T-cell (primary cell): Measurements from ENCODE around the gene RFNG. TPM values are rescaled to one million over a fixed set of nuclear protein-coding genes. Genes with fewer than 3 reads are reported as not detected.

Experiments used
- ATAC-seq, 4 experiments: fragments of 200-7000 bp in 3 of 4; fragments of 150-1000 bp in 1 of 4; cut with Tn5 transposase; replicated peaks in 1 of 4; 1 replicate in 3 of 4; 2 replicates in 1 of 4; pipeline ENCODE4 v1.10.0; 2021; ENCODE audit warnings: moderate library complexity in 3 of 4, mild to moderate bottlenecking in 2 of 4, moderate number of reproducible peaks in 1 of 4
- CTCF ChIA-PET, 2 donors: fragments of 300-600 bp; sonication (Branson Sonifier 250); formaldehyde crosslinking; loops; one replicate each; lab custom pipeline; 2022; ENCODE audit warnings: antibody characterized with exemption in 2 of 2; lab: Charles Lee
- POLR2A ChIA-PET, 2 donors: fragments of 300-600 bp; sonication (Branson Sonifier 250); formaldehyde crosslinking; loops; one replicate each; lab custom pipeline; 2022; ENCODE audit warnings: antibody characterized with exemption in 2 of 2; lab: Charles Lee
- DNase-seq, 35 experiments: peaks; one replicate each; pipeline versions ENCODE4 v3.0.0 to v3.0.0-alpha.2; 2013 to 2023
- H3K27ac ChIP-seq: one replicate; pipeline ENCODE4 v1.5.1; 2013; ENCODE audit warnings: low read length
- H3K27me3 ChIP-seq, 2 experiments: replicated peaks in 1 of 2; 1 replicate in 1 of 2; 2 replicates in 1 of 2; pipeline versions ENCODE4 v1.6.1 to v1.7.0; 2013; ENCODE audit warnings: low read length in 1 of 2, mixed read lengths in 1 of 2; ENCODE audit not compliant: control insufficient read depth in 2 of 2, insufficient read depth in 2 of 2; ENCODE audit errors: extremely low read depth in 1 of 2
- H3K36me3 ChIP-seq, 2 donors: 1 replicate in 1 of 2; 2 replicates in 1 of 2; pipeline versions ENCODE4 v1.6.1 to v1.7.0; 2013; ENCODE audit warnings: low read length in 1 of 2; ENCODE audit not compliant: control insufficient read depth in 2 of 2, insufficient read depth in 1 of 2; ENCODE audit errors: extremely low read depth in 1 of 2
- H3K4me1 ChIP-seq, 2 experiments: 1 replicate in 1 of 2; 2 replicates in 1 of 2; pipeline versions ENCODE4 v1.6.1 to v1.7.0; 2013; ENCODE audit warnings: low read length in 2 of 2, mixed read lengths in 1 of 2; ENCODE audit not compliant: insufficient read depth in 2 of 2, control insufficient read depth in 1 of 2; ENCODE audit errors: extremely low read depth in 1 of 2
- H3K4me3 ChIP-seq, 2 donors: 1 replicate in 1 of 2; 2 replicates in 1 of 2; pipeline versions ENCODE4 v1.5.1 to v1.7.0; 2013; ENCODE audit warnings: mild to moderate bottlenecking in 2 of 2, low read length in 1 of 2, moderate library complexity in 1 of 2; ENCODE audit not compliant: control insufficient read depth in 1 of 2; ENCODE audit errors: extremely low read depth in 1 of 2
- H3K9me3 ChIP-seq: 2 replicates; pipeline ENCODE4 v1.7.0; 2013
- H3K27ac Mint-ChIP-seq, 2 donors: one replicate each; pipeline ENCODE4 v1.8.0; 2020 to 2021; ENCODE audit warnings: mild to moderate bottlenecking in 2 of 2, mixed read lengths in 2 of 2
- H3K27me3 Mint-ChIP-seq, 2 donors: one replicate each; pipeline ENCODE4 v1.8.0; 2021 to 2022; ENCODE audit warnings: mixed read lengths in 2 of 2
- H3K36me3 Mint-ChIP-seq: one replicate; pipeline ENCODE4 v1.8.0; 2021; ENCODE audit warnings: mixed read lengths
- H3K4me1 Mint-ChIP-seq, 3 donors: one replicate each; pipeline ENCODE4 v1.8.0; 2020 to 2022; ENCODE audit warnings: mixed read lengths in 3 of 3, mild to moderate bottlenecking in 1 of 3
- H3K4me3 Mint-ChIP-seq, 3 donors: one replicate each; pipeline ENCODE4 v1.8.0; 2020 to 2022; ENCODE audit warnings: mild to moderate bottlenecking in 3 of 3, mixed read lengths in 3 of 3, moderate library complexity in 3 of 3
- H3K9me3 Mint-ChIP-seq, 3 donors: one replicate each; pipeline ENCODE4 v1.8.0; 2020 to 2022; ENCODE audit warnings: mixed read lengths in 3 of 3
- WGBS: methylation state at CpG from one replicate; pipeline ENCODE4 v1.1.5; 2013; ENCODE audit warnings: missing lambda C conversion rate; ENCODE audit not compliant: insufficient coverage; 5-methylcytosine and 5-hydroxymethylcytosine counted together
- total RNA-seq, 35 experiments: library from RNA in 6 of 35; stranded (reverse) in 6 of 35; fragments of 120-200 nt in 1 of 35; gene quantifications; one replicate each; pipeline versions ENCODE4 v1.2.1 to v1.2.4 and lab custom pipeline; 2013 to 2026

RFNG gene
- total RNA-seq, 5 donors from 2014 or later (not counting 1 experiment from before 2014, with no cell fraction given), result 31.5 to 38.6 (median 35.2) TPM

DNA sequence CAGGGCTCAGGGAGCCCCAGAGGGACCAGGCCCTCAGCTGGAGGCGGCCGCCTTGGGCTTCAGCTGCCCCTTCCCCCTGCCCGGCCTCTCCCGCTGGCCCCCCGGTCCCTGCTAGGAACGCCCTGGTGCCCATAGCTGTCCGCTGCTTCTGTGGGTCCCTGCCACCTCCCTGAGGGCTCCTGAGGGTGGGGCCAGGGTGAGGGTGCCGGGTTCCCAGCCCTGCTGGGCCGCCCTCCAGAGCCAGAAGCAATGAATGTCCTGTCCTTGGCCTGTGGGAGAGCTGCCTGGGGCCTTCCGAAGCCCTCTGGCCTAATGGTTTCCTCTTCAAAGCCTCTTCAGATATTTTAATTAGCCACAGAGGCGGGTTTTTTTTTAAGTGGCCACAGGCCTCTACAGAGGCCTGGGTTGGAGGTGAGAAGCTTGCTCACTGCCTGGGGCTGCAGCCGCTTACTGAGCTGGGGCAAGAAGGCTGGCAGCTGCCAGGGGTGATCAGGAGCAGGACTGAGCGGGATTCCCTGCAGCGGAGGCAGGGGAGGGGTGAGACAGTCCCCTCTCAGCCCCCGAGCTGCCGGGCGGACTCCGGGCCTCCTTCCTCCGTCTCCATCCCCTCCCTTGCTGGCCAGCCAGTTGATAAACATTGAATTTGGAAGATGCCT is 38.8 kb downstream of the RFNG start:
- H3K27ac ChIP-seq, result no peak overlapping the region
- Mint-ChIP-seq H3K36me3 (no peaks in the 10 kb centered on the region), H3K4me1 (no peaks in the 10 kb centered on the region), H3K27me3 (no peaks in the 10 kb centered on the region), H3K4me3 (no peak overlapping the region), H3K27ac (no peak overlapping the region), H3K9me3 (no peaks in the 10 kb centered on the region)
- ChIA-PET POLR2A (no interaction called here), CTCF (no interaction called here)
- ATAC-seq (no peak), DNase-seq (no peak)
- H3K27me3 ChIP-seq, result no peaks in the 10 kb centered on the region
- H3K4me1 ChIP-seq, result no peaks in the 10 kb centered on the region
- no peaks in the 10 kb centered on the region for H3K9me3 ChIP-seq
- WGBS, result 93% methylated on average over 5 of the region's 19 CpGs
- peaks cover 0 to 4% of the 10 kb centered on the region in 2 donors for H3K36me3 ChIP-seq
- H3K4me3 ChIP-seq, result no peak overlapping the region

DNA sequence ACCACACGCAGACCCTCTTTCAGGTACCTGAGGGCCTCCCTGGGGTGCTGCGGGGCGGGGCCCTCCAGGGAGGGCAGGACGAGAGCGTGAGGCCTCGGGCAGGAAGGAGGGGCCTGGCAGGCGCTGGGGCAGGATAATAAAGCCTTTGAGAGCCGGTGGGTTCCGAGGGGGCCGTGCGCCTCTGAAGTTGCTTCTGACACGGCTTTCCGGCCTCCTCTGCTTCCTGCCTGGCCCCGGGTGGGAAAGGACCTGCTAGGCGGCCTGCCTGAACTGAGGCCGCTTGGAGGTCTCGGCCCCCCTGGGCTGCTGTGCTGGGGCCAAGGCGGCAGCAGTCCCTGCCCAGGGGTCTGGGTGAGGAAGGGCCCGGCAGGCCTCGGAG is 39.4 kb downstream of the RFNG start:
- Histone ChIP-seq H3K36me3 (peaks cover 0 to 4% of the 10 kb centered on the region in 2 donors), H3K4me3 (no peak overlapping the region), H3K4me1 (no peaks in the 10 kb centered on the region), H3K27ac (no peak overlapping the region), H3K9me3 (no peaks in the 10 kb centered on the region), H3K27me3 (no peaks in the 10 kb centered on the region)
- no peak for ATAC-seq
- Mint-ChIP-seq H3K4me3 (no peak overlapping the region), H3K27ac (no peak overlapping the region), H3K4me1 (no peaks in the 10 kb centered on the region), H3K9me3 (no peaks in the 10 kb centered on the region), H3K36me3 (no peaks in the 10 kb centered on the region), H3K27me3 (no peaks in the 10 kb centered on the region)
- CTCF ChIA-PET, result no interaction called here
- WGBS, result 86% methylated on average over 19 of the region's 20 CpGs
- DNase-seq, result no peak
- POLR2A ChIA-PET, result no interaction called here

- no peak overlapping the region for H3K27ac Mint-ChIP-seq
- CTCF ChIA-PET, result no interaction called here
- DNase-seq (no peak), ATAC-seq (no peak)
- Histone ChIP-seq H3K9me3 (no peaks in the 10 kb centered on the region), H3K4me3 (no peak overlapping the region), H3K27ac (no peak overlapping the region), H3K27me3 (no peaks in the 10 kb centered on the region), H3K36me3 (peaks cover 0 to 4% of the 10 kb centered on the region in 2 donors), H3K4me1 (no peaks in the 10 kb centered on the region)
- H3K4me1 Mint-ChIP-seq, result no peaks in the 10 kb centered on the region
- no peak overlapping the region for H3K4me3 Mint-ChIP-seq
- H3K9me3 Mint-ChIP-seq, result no peaks in the 10 kb centered on the region
- 91% methylated on average over 14 of the region's 19 CpGs for WGBS
- no peaks in the 10 kb centered on the region for H3K36me3 Mint-ChIP-seq
- H3K27me3 Mint-ChIP-seq, result no peaks in the 10 kb centered on the region
- POLR2A ChIA-PET, result no interaction called here
These were observed 39.9 kb downstream of the RFNG start for GRCh38 chr17:82011617-82012187.

DNA sequence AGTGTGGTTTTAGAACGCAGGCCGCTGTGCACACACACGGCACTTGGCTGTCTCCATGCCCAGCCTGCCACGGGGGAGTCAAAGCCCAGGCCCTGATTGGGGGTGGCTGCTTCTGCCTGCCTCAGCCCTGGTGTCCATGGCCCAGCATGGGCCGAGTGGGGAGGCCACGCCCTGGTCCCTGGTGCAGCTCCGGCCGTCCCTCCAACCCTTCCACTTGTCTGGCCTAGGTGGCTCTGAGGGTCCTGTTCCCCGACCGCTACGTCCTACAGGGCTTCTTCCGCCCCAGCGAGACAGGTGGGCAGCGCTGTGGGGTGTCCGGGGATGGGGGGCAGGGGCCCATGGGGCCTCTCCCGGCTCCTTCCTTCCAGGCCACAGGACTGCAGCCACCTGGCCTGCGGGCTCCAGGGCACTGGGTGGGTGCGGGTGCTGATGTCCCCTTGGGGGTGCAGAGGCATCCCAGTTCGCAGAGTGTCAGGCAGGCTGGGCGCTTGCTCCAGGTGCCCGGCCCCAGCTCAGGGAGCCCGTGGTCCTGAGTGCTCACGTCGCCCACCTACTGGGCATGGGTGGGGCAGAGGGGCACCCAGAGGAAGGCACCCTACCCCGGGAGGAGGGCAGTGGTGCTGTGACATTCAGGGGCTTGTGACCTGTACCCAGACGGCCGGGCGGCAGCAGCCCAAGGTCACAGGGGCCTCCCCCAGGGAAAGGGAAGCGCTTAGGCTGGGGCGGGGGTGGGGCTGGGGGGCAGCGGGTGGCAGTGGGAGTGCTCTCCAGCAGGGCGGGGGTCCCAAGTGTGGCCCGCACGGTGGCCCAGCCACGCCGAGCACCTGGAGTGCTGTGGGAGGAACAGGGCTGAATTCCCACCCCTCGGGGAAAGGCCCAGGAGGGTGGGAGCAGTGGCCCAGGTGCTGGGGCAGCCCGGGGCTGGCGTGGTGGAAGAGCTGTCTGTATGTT is 40.8 kb downstream of the RFNG start:
- no peak overlapping the region for H3K27ac ChIP-seq
- WGBS, result 88% methylated on average over 17 of the region's 39 CpGs
- ATAC-seq (no peak), DNase-seq (no peak)
- ChIA-PET CTCF (interaction anchor here in 1 of 2 donors (0.7 kb wide), 1 partner anchor 539 kb away, joined by 7 read pairs; no protein-coding TSS in a partner anchor), POLR2A (no interaction called here)
- H3K9me3 ChIP-seq, result no peaks in the 10 kb centered on the region
- Mint-ChIP-seq H3K36me3 (no peaks in the 10 kb centered on the region), H3K27me3 (no peaks in the 10 kb centered on the region), H3K27ac (no peak overlapping the region), H3K9me3 (no peaks in the 10 kb centered on the region), H3K4me1 (no peaks in the 10 kb centered on the region), H3K4me3 (no peak overlapping the region)
- H3K4me3 ChIP-seq, result no peak overlapping the region
- no peaks in the 10 kb centered on the region for H3K4me1 ChIP-seq
- H3K36me3 ChIP-seq, result peaks cover 0 to 4% of the 10 kb centered on the region in 2 donors
- H3K27me3 ChIP-seq, result no peaks in the 10 kb centered on the region

DNA sequence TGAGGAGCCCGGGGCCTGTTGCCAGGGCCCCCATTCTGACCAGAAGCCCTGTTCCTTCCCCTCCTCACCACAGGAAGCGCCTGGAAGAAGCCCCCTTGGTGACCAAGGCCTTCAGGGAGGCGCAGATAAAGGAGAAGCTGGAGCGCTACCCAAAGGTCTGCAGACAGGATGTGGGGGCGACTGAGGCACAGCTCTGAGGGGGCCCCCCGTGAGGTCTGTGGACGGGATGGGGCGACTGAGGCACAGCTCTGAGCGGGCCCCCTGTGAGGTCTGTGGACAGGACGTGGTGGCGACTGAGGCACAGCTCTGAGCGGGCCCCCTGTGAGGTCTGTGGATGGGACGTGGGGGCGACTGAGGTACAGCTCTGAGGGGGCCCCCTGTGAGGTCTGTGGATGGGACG is 42.2 kb downstream of the RFNG start:
- ChIA-PET CTCF (interaction anchor here in 1 of 2 donors (0.7 kb wide), 1 partner anchor 11 kb away, joined by 5 read pairs; no protein-coding TSS in a partner anchor), POLR2A (no interaction called here)
- no peak for ATAC-seq
- Histone ChIP-seq H3K4me3 (no peak overlapping the region), H3K36me3 (peaks cover 0 to 4% of the 10 kb centered on the region in 2 donors), H3K9me3 (no peaks in the 10 kb centered on the region), H3K27me3 (no peaks in the 10 kb centered on the region), H3K27ac (no peak overlapping the region), H3K4me1 (no peaks in the 10 kb centered on the region)
- no peaks in the 10 kb centered on the region for H3K4me1 Mint-ChIP-seq
- DNase-seq, result no peak
- WGBS, result 66% methylated on average over 12 of the region's 15 CpGs
- no peaks in the 10 kb centered on the region for H3K9me3 Mint-ChIP-seq
- no peaks in the 10 kb centered on the region for H3K27me3 Mint-ChIP-seq
- no peak overlapping the region for H3K4me3 Mint-ChIP-seq
- H3K36me3 Mint-ChIP-seq, result no peaks in the 10 kb centered on the region
- no peak overlapping the region for H3K27ac Mint-ChIP-seq

DNA sequence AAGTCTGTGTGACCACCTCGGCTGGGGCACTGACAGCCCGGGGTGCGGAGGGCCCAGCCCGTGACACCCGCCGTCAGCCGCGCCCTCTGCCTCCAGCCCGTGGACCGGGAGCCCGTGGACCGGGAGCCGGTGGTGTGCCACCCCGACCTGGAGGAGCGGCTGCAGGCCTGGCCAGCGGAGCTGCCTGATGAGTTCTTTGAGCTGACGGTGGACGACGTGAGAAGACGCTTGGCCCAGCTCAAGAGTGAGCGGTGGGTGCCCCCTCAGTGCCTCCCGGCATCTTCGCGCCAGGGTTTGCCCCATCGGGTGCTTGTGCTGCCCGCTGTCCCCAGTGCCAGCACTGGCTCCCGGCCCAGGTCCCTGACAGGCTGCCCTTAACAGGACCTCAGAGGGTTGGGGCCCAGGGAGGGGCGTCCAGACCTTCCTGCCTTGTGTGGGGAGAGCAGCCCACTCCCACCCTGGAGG is 42.6 kb downstream of the RFNG start:
- H3K27ac Mint-ChIP-seq, result no peak overlapping the region
- no peak overlapping the region for H3K4me3 Mint-ChIP-seq
- DNase-seq (no peak), ATAC-seq (no peak)
- no peaks in the 10 kb centered on the region for H3K9me3 Mint-ChIP-seq
- CTCF ChIA-PET, result no interaction called here
- H3K36me3 ChIP-seq, result peaks cover 0 to 4% of the 10 kb centered on the region in 2 donors
- POLR2A ChIA-PET, result no interaction called here
- no peaks in the 10 kb centered on the region for H3K4me1 Mint-ChIP-seq
- no peaks in the 10 kb centered on the region for H3K27me3 Mint-ChIP-seq
- H3K36me3 Mint-ChIP-seq, result no peaks in the 10 kb centered on the region
- no peak overlapping the region for H3K4me3 ChIP-seq
- no peak overlapping the region for H3K27ac ChIP-seq
- H3K9me3 ChIP-seq, result no peaks in the 10 kb centered on the region
- no peaks in the 10 kb centered on the region for H3K27me3 ChIP-seq
- WGBS, result 93% methylated on average over 27 of the region's 28 CpGs
- H3K4me1 ChIP-seq, result no peaks in the 10 kb centered on the region
